Measurements from ENCODE around the gene ID4. TPM values are rescaled to one million over a fixed set of nuclear protein-coding genes. Genes with fewer than 3 reads are reported as not detected.

The ID4 gene
- total and polyA plus RNA-seq, 2 of the 8 experiments (the other 6 are each of a cell fraction or from before 2014, with no cell fraction given): 2.0 to 8.3 TPM

DNA sequence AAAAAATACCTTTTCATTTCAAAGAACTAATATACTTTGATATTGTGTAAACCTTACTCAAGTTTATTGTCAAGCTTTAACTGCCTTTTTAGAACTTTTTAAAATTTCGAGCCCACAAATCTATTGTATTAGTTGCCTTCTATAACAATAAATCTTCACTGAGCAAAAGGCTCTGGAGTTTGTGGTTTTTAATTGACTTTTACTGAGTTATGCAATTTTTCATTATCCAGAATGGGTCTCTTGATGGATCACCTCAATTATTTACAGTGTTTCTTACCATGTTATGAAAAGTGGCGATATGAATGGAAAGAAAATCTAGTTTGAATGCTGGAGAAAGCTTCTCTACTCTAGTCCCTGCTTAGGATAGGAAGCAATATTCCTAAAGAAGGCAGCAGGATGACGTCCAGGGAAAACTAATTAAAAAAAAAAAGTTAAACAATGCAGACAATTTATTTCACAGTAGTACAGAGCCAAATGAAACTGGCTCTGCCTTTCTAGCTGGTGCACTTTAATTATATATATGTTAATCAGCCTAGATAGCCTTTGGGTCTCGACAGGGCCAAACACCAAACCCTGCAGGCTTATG lies 5.0 kb downstream of the ID4 start:
- H3K23me2 ChIP-seq (ENCODE audit: low read depth, low read length): peaks cover 16% of the 10 kb centered on the region
- FAIRE-seq (no peak), DNase-seq (ENCODE audit: low read depth in 1 of 2, low spot score in 2 of 2) (no peak)
- no peak overlapping the region for H2AFZ ChIP-seq (ENCODE audit: low read length)
- H2BK15ac ChIP-seq (ENCODE audit: low read length): no peak overlapping the region
- H2BK12ac ChIP-seq (ENCODE audit: low read depth, low read length): no peak overlapping the region
- peaks cover 0 to 2% of the 10 kb centered on the region in 2 experiments for H4K20me1 ChIP-seq (replicated peaks in 1 of 2; ENCODE audit: control insufficient read depth in 1 of 2, insufficient read depth in 2 of 2, low read length in 2 of 2)
- peaks cover 0 to 8% (median 3%) of the 10 kb centered on the region in 4 experiments; a peak in 3 of 7 replicates for H3K4me1 ChIP-seq (replicated peaks in 1 of 4; ENCODE audit: control insufficient read depth in 3 of 4, insufficient read depth in 4 of 4, low read length in 3 of 4)
- no peaks in the 10 kb centered on the region for H3K9me3 ChIP-seq (ENCODE audit: insufficient read depth in 2 of 2, low read depth in 1 of 2, low read length in 1 of 2)
- H3K14ac ChIP-seq (ENCODE audit: insufficient read length): no peak overlapping the region
- peaks cover 0 to 13% of the 10 kb centered on the region in 2 experiments; a peak in 2 of 4 replicates for H3K79me2 ChIP-seq (ENCODE audit: control insufficient read depth in 1 of 2, insufficient read depth in 2 of 2, low read length in 2 of 2)
- no peak overlapping the region for H3K4me3 ChIP-seq (ENCODE audit: extremely low read depth in 1 of 4, insufficient read depth in 2 of 4, low read depth in 3 of 4, low read length in 4 of 4)
- 52% methylated on average over 4 of the region's 4 CpGs; no CpG with 5 or more reads in 1 of the 2 experiments for WGBS, 2 experiments (ENCODE audit: extremely low coverage in 1 of 2, insufficient coverage in 1 of 2, insufficient read length in 1 of 2, insufficient replicate concordance in 2 of 2, low coverage in 1 of 2, low lambda C conversion rate in 2 of 2, missing lambda C conversion rate in 1 of 2)
- no peak overlapping the region for H4K8ac ChIP-seq (ENCODE audit: extremely low read depth, insufficient read depth, low read length)
- no peak overlapping the region for H4K5ac ChIP-seq (ENCODE audit: insufficient read length, low read depth, low read length)
- H2BK5ac ChIP-seq (ENCODE audit: low read depth, low read length): no peak overlapping the region
- no peak overlapping the region for H2BK120ac ChIP-seq (replicated peaks; ENCODE audit: low read depth, low read length)
- 0 out of 7 replicates have a peak, but pooled peaks cover 0 to 4% (median 0%) of the 10 kb centered on the region in 4 experiments for H3K27me3 ChIP-seq (replicated peaks in 1 of 4; ENCODE audit: control insufficient read depth in 3 of 4, extremely low read depth in 1 of 4, insufficient read depth in 3 of 4, low read length in 3 of 4)
- H3K4me2 ChIP-seq (ENCODE audit: insufficient read depth in 1 of 2, low read depth in 2 of 2, low read length in 2 of 2): no peak overlapping the region
- H3K23ac ChIP-seq (ENCODE audit: insufficient read length): no peak overlapping the region
- no peak overlapping the region for H3K4ac ChIP-seq (replicated peaks; ENCODE audit: insufficient read length, low read depth, low read length)
- H3K56ac ChIP-seq (replicated peaks; ENCODE audit: insufficient read length, low read depth, low read length): no peak overlapping the region
- ChIA-PET POLR2A (ENCODE audit: partially characterized antibody) (interaction anchor here (0.6 kb wide), 1 partner anchor 690 kb away, joined by 3 read pairs; no protein-coding TSS in a partner anchor), CTCF (ENCODE audit: partially characterized antibody) (interaction anchor here (0.6 to 0.9 kb wide), 2 partner anchors 42 to 144 kb away, joined by 3 read pairs; no protein-coding TSS in a partner anchor)
- no peak overlapping the region for H4K91ac ChIP-seq (replicated peaks; ENCODE audit: insufficient read length, low read length)
- H2BK20ac ChIP-seq (ENCODE audit: low read length): no peak overlapping the region
- no peak overlapping the region for H2AK5ac ChIP-seq (ENCODE audit: low read depth, low read length)
- H3K18ac ChIP-seq (ENCODE audit: extremely low read depth, low read length): no peak overlapping the region
- no peak overlapping the region for H3K27ac ChIP-seq (ENCODE audit: low read depth, low read length)
- H3K36me3 ChIP-seq (ENCODE audit: control insufficient read depth in 2 of 4, insufficient read depth in 4 of 4, low read length in 3 of 4): peaks cover 0 to 18% (median 0%) of the 10 kb centered on the region in 4 experiments; a peak in 1 of 8 replicates
- no peak overlapping the region for H3K9ac ChIP-seq (replicated peaks in 1 of 4; ENCODE audit: extremely low read depth in 1 of 4, low read depth in 3 of 4, low read length in 3 of 4)
- H3K79me1 ChIP-seq (ENCODE audit: low read depth, low read length): no peaks in the 10 kb centered on the region
- TF ChIP-seq KDM1A (IDR thresholded peaks at IDR 0.05; ENCODE audit: borderline replicate concordance, low read length) (no peak), TAF1 (IDR thresholded peaks at IDR 0.05; ENCODE audit: low read depth, low read length) (no peak), JUND (IDR thresholded peaks at IDR 0.05; ENCODE audit: low read length) (no peak), ASH2L (IDR thresholded peaks at IDR 0.05; ENCODE audit: low read length) (no peak), YY1 (IDR thresholded peaks at IDR 0.05; ENCODE audit: low read depth, low read length) (no peak), SP1 (IDR thresholded peaks at IDR 0.05; ENCODE audit: low read depth, low read length) (no peak)
- TF ChIP-seq, protein P1, sequence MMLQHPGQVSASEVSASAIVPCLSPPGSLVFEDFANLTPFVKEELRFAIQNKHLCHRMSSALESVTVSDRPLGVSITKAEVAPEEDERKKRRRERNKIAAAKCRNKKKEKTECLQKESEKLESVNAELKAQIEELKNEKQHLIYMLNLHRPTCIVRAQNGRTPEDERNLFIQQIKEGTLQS (IDR thresholded peaks at IDR 0.05; ENCODE audit: insufficient read depth, low read depth, low read length): no peak

Measured in H1 (cell line).